Esophagus squamous epithelium (tissue), 5 donors: ENCODE data around the gene GLRX5. TPM values are rescaled to one million over a fixed set of nuclear protein-coding genes. Genes with fewer than 3 reads are reported as not detected.

ENCODE experiments used
- DNase-seq: peaks from one replicate; lab custom pipeline; 2025; lab: John Stamatoyannopoulos, UW
- H3K27ac ChIP-seq, 4 donors: fragments of 200-600 bp; sonication (generic); one replicate each; pipeline ENCODE4 v1.5.1; 2016 to 2019; ENCODE audit warnings: mild to moderate bottlenecking in 1 of 4
- H3K27me3 ChIP-seq, 4 donors: fragments of 200-600 bp; sonication (generic); 1 replicate in 3 of 4; 2 replicates in 1 of 4; pipeline versions ENCODE4 v1.5.1 to v1.6.0; 2017 to 2021; ENCODE audit warnings: antibody characterized with exemption in 1 of 4
- H3K36me3 ChIP-seq, 3 donors: fragments of 200-600 bp; sonication (generic); one replicate each; pipeline ENCODE4 v1.5.1; 2016 to 2019
- H3K4me1 ChIP-seq, 3 donors: fragments of 200-600 bp; sonication (generic); one replicate each; pipeline ENCODE4 v1.5.1; 2017 to 2019
- H3K4me3 ChIP-seq, 4 donors: fragments of 200-600 bp; sonication (generic); 1 replicate in 3 of 4; 2 replicates in 1 of 4; pipeline ENCODE4 v1.5.1; 2016 to 2019; ENCODE audit warnings: mild to moderate bottlenecking in 2 of 4, moderate library complexity in 1 of 4
- H3K9me3 ChIP-seq, 3 donors: fragments of 200-600 bp; sonication (generic); one replicate each; pipeline ENCODE4 v1.5.1; 2016 to 2019
- POLR2A ChIP-seq, 4 donors: fragments of 450-650 bp; IDR thresholded peaks; one replicate each; pipeline ENCODE4 v1.6.1; 2017; ENCODE audit warnings: antibody characterized with exemption in 4 of 4, mild to moderate bottlenecking in 4 of 4, moderate library complexity in 3 of 4
- WGBS, 2 donors: methylation state at CpG; one replicate each; pipeline ENCODE4 v1.1.5; 2018; 5-methylcytosine and 5-hydroxymethylcytosine counted together
- intact Hi-C: fragments of 100-400 bp; cut with DNase I; formaldehyde crosslinking; loops from one replicate; pipeline ENCODE4 v1.15.0; 2022
- total RNA-seq, 4 donors: library from RNA; depleted of rRNA; stranded (reverse); fragments of >200 nt; gene quantifications; one replicate each; pipeline ENCODE4 v1.1.0, GENCODE V29; 2016
- TF ChIP-seq, protein P1 (sequence below), 6 experiments: fragments of 450-650 bp in 4 of 6; fragments of 200-600 bp in 2 of 6; sonication (generic) in 2 of 6; IDR thresholded peaks; one replicate each; pipeline ENCODE4 v1.5.1; 2016 to 2019; ENCODE audit warnings: antibody characterized with exemption in 6 of 6, mild to moderate bottlenecking in 4 of 6, moderate library complexity in 4 of 6
- donor health status: DM: yes; HTN: yes; CAD: no.

The GLRX5 gene
- total RNA-seq: 10 to 100 TPM; 14.4 to 40.1 (median 32.6) TPM

GRCh38 chr14:95534299-95535225 is at the start of gene GLRX5:
Gene GLRX5 (plus strand): TSS chr14:95535050. CDS start chr14:95535090, 40 bp downstream.
- H3K27ac ChIP-seq: peak within 1 kb of the TSS; percentile 87 to 91 (median 90)
- no peaks in the 10 kb centered on the region for H3K27me3 ChIP-seq
- no peaks in the 10 kb centered on the region for H3K9me3 ChIP-seq
- H3K36me3 ChIP-seq: peaks cover 0 to 2% (median 0%) of the 10 kb centered on the region in 3 donors
- WGBS, 2 donors: 0% methylated on average over 5 to 24 of the region's 97 CpGs
- intact Hi-C loops: no loop called here
- DNase-seq: peak; percentile 96
- TF ChIP-seq POLR2A (IDR thresholded peaks at IDR 0.05): peak in 3 of 4 donors; percentile 14 to 64 (median 56)
- TF ChIP-seq, protein P1, sequence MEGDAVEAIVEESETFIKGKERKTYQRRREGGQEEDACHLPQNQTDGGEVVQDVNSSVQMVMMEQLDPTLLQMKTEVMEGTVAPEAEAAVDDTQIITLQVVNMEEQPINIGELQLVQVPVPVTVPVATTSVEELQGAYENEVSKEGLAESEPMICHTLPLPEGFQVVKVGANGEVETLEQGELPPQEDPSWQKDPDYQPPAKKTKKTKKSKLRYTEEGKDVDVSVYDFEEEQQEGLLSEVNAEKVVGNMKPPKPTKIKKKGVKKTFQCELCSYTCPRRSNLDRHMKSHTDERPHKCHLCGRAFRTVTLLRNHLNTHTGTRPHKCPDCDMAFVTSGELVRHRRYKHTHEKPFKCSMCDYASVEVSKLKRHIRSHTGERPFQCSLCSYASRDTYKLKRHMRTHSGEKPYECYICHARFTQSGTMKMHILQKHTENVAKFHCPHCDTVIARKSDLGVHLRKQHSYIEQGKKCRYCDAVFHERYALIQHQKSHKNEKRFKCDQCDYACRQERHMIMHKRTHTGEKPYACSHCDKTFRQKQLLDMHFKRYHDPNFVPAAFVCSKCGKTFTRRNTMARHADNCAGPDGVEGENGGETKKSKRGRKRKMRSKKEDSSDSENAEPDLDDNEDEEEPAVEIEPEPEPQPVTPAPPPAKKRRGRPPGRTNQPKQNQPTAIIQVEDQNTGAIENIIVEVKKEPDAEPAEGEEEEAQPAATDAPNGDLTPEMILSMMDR (IDR thresholded peaks at IDR 0.05): peak in 3 of 6 experiments; percentile 13 to 40 (median 15)
- H3K4me3 ChIP-seq: peak within 1 kb of the TSS; percentile 74 to 99 (median 91)
- peaks cover 41 to 78% (median 54%) of the 10 kb centered on the region in 3 donors for H3K4me1 ChIP-seq

- Histone ChIP-seq H3K36me3 (no peaks in the 10 kb centered on the region), H3K27ac (peak overlapping the region in 1 of 4 donors; percentile 71), H3K9me3 (no peaks in the 10 kb centered on the region), H3K4me3 (no peak overlapping the region), H3K4me1 (peaks cover 17 to 100% (median 54%) of the 10 kb centered on the region in 3 donors), H3K27me3 (peaks cover 0 to 3% (median 0%) of the 10 kb centered on the region in 4 donors)
- intact Hi-C loops: no loop called here
- no peak for TF ChIP-seq POLR2A (IDR thresholded peaks at IDR 0.05)
- TF ChIP-seq, protein P1 (IDR thresholded peaks at IDR 0.05): no peak
- DNase-seq: no peak
- 89 to 91% methylated on average over 6 to 7 of the region's 7 CpGs for WGBS, 2 donors
These were observed 49.5 kb upstream of the GLRX5 start for GRCh38 chr14:95485222-95485819.

GRCh38 chr14:95486875-95487668 is 47.8 kb upstream of the GLRX5 start:
- WGBS, 2 donors: 90 to 94% methylated on average over 14 of the region's 15 CpGs
- Histone ChIP-seq H3K4me3 (no peak overlapping the region), H3K27ac (no peak overlapping the region), H3K36me3 (no peaks in the 10 kb centered on the region), H3K27me3 (no peaks in the 10 kb centered on the region), H3K4me1 (peaks cover 10 to 96% (median 46%) of the 10 kb centered on the region in 3 donors), H3K9me3 (no peaks in the 10 kb centered on the region)
- intact Hi-C loops: no loop called here
- DNase-seq: no peak
- TF ChIP-seq POLR2A (IDR thresholded peaks at IDR 0.05): no peak
- TF ChIP-seq, protein P1 (IDR thresholded peaks at IDR 0.05): no peak

DNA sequence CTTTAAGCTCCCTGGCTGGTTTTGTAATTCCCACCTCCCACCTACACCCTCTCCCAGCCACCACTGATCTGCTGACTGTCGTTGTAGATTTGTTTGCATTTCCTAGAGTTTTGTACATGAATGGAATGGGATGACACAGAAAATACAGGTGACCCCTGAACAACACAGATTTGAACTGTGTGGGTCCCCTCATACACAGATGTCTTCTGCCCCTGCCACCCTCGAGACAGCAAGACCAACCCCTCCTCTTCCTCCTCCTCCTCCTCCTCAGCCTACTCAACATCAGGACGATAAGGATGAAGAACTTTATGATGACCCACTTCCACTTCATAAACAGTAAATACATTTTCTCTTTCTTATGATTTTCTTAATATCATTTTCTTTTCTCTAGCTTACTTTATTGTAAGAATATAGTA is 47.2 kb upstream of the GLRX5 start:
- no peaks in the 10 kb centered on the region for H3K27me3 ChIP-seq
- TF ChIP-seq POLR2A (IDR thresholded peaks at IDR 0.05): no peak
- TF ChIP-seq, protein P1 (IDR thresholded peaks at IDR 0.05): no peak
- no peaks in the 10 kb centered on the region for H3K36me3 ChIP-seq
- H3K4me1 ChIP-seq: peaks cover 10 to 89% (median 45%) of the 10 kb centered on the region in 3 donors
- intact Hi-C loops: no loop called here
- no peaks in the 10 kb centered on the region for H3K9me3 ChIP-seq
- H3K27ac ChIP-seq: no peak overlapping the region
- no peak overlapping the region for H3K4me3 ChIP-seq
- DNase-seq: no peak
- WGBS, 2 donors: 70 to 71% methylated on average over 3 of the region's 3 CpGs
